ENCODE data around the gene DMXL2. TPM values are rescaled to one million over a fixed set of nuclear protein-coding genes. Genes with fewer than 3 reads are reported as not detected.

DMXL2 gene
- total RNA-seq, 3 donors from 2014 or later (not counting 1 experiment from before 2014, with no cell fraction given) = 6.4 to 12.4 (median 11.3) TPM

DNA sequence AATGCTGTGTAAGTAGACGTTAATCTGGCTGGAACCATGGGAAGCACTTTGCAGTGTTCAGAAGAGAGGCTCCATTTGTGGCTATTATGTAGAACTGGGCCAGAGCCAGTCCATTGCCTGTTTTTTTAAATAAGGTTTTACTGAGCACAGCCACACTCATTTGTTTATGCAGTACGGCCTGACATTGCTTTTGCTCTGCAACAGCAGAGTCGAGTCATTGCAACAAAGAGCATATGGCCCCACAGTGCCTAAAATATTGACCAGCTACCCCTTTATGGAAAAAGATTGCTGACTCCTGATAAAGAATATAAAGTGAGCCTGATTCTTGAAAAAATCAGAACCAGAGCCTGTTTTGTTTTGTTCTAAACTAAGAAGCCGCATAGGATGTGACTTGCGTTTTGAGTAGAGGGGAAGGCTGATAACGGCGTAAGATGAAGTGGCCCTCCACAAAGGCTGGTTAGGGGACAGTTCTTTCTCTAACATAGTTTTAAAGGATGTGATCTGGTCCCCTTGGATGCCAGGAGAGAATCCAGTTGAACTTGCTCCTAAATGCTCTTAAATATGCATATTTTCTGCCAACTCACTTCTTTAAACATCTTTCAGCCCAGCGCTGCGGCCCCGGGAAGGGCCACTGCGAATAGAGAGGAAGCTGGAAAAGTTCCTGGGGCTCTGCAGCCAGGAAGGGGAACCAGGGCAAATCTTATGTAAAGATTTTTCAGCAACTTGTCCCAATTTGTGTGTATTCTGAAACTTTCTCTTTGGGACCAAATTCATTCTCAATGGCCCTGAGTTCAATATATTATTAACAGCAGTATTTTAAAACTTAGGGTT, 216.7 kb downstream of the DMXL2 start:
- ATAC-seq = no peak
- H3K36me3 Mint-ChIP-seq = no peaks in the 10 kb centered on the region

DNA sequence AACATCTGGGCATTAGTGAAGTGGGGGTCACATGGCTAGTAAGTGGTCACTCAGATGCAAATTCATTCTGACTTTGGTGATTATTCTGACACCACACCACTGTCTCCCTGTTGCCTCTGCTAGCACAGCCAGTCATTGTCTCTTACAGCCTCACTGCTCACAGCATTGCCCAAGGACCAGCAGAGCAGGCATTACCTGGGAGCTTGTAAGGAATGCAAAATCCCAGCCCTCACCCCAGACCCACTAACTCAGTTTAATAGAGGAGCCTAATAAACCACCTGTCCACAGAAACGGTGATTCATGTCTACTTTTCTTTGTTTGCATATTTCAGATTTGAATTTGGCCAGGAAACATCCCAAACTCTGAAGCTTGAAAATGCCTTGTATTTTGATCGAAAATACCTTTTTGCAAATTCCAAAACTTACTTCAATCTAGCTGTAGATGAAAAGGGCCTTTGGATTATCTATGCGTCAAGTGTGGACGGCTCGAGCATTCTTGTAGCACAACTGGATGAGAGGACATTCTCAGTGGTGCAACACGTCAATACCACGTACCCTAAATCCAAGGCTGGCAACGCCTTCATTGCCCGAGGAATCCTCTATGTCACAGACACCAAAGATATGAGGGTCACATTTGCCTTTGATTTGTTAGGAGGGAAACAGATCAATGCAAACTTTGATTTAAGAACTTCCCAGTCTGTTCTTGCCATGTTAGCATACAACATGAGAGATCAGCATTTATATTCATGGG, 218.4 kb downstream of the DMXL2 start:
- no peaks in the 10 kb centered on the region for H3K9me3 ChIP-seq (ENCODE audit: control insufficient read depth, insufficient read depth, low read length)
- ATAC-seq (no peak), DNase-seq (no peak)
- intact Hi-C loops (cut with micrococcal nuclease) = no loop called here
- no peaks in the 10 kb centered on the region for H3K27me3 ChIP-seq (ENCODE audit: control insufficient read depth, insufficient read depth, low read length)
- Mint-ChIP-seq H3K36me3 (no peaks in the 10 kb centered on the region), H3K27me3 (ENCODE audit: low read depth in 2 of 2) (peaks cover 13 to 16% of the 10 kb centered on the region in 2 donors), H3K9me3 (no peaks in the 10 kb centered on the region), H3K4me1 (peaks cover 0 to 5% of the 10 kb centered on the region in 2 donors), H3K27ac (no peak overlapping the region), H3K4me3 (no peak overlapping the region)
- no peak overlapping the region for H3K27ac ChIP-seq (ENCODE audit: low read length)
- TF ChIP-seq, protein P1, sequence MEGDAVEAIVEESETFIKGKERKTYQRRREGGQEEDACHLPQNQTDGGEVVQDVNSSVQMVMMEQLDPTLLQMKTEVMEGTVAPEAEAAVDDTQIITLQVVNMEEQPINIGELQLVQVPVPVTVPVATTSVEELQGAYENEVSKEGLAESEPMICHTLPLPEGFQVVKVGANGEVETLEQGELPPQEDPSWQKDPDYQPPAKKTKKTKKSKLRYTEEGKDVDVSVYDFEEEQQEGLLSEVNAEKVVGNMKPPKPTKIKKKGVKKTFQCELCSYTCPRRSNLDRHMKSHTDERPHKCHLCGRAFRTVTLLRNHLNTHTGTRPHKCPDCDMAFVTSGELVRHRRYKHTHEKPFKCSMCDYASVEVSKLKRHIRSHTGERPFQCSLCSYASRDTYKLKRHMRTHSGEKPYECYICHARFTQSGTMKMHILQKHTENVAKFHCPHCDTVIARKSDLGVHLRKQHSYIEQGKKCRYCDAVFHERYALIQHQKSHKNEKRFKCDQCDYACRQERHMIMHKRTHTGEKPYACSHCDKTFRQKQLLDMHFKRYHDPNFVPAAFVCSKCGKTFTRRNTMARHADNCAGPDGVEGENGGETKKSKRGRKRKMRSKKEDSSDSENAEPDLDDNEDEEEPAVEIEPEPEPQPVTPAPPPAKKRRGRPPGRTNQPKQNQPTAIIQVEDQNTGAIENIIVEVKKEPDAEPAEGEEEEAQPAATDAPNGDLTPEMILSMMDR (IDR thresholded peaks at IDR 0.05) = no peak
- H3K36me3 ChIP-seq (ENCODE audit: control insufficient read depth, insufficient read depth, low read length) = no peaks in the 10 kb centered on the region
- no peaks in the 10 kb centered on the region for H3K4me1 ChIP-seq (ENCODE audit: control insufficient read depth, insufficient read depth, low read length)
- H3K4me3 ChIP-seq (ENCODE audit: low read length) = no peak overlapping the region
- 91% methylated on average over 9 of the region's 9 CpGs for WGBS (ENCODE audit: insufficient coverage)

More for the DNA sequence above, 216.7 kb downstream of the DMXL2 start:
- DNase-seq = no peak
- Mint-ChIP-seq H3K9me3 (no peaks in the 10 kb centered on the region), H3K4me3 (no peak overlapping the region), H3K27ac (no peak overlapping the region), H3K27me3 (ENCODE audit: low read depth in 2 of 2) (peaks cover 15 to 16% of the 10 kb centered on the region in 2 donors), H3K4me1 (peaks cover 0 to 5% of the 10 kb centered on the region in 2 donors)
- Histone ChIP-seq H3K27me3 (ENCODE audit: control insufficient read depth, insufficient read depth, low read length) (no peaks in the 10 kb centered on the region), H3K9me3 (ENCODE audit: control insufficient read depth, insufficient read depth, low read length) (no peaks in the 10 kb centered on the region), H3K4me1 (ENCODE audit: control insufficient read depth, insufficient read depth, low read length) (no peaks in the 10 kb centered on the region), H3K27ac (ENCODE audit: low read length) (no peak overlapping the region), H3K36me3 (ENCODE audit: control insufficient read depth, insufficient read depth, low read length) (no peaks in the 10 kb centered on the region), H3K4me3 (ENCODE audit: low read length) (no peak overlapping the region)
- intact Hi-C loops (cut with micrococcal nuclease) = no loop called here
- TF ChIP-seq, protein P1 (IDR thresholded peaks at IDR 0.05) = no peak
- 43% methylated on average over 11 of the region's 11 CpGs for WGBS (ENCODE audit: insufficient coverage)

DNA sequence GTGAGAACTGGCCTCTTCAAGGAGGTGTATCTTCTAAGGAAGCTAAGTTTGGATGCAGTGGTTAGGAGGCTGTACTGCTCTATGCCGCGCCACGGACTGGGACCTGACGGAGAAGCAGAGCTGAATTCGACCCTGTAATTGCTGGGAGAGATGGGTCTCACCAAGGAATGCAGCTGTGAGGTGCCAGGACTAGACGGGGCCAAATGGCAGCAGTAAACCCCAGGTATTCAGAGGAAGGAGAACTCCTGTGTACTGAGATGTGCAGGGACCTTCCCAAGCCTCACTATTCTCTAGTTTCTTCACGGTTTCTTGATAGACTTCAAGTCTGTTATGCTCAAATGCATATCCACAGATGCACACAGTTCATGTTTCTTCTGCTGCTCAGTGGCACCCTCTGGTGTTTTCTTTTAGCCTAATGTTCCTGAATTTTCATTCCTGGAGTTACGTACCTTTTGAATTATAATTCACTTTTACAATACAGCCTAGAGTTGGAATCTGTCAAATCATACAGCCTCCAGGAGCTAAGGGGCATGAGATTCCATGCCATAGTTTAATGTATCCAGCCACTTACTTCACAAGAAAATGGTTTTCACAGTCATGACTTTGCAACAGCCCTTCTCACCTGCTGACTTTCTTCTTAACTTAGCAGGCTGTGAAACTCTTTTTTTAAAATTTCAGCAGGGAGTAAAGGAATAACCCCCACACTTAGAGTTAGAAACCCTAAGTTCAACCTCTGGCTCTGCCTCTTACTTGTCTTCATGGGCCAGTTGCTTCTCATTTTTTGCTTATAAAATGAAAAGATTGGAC, 219.3 kb downstream of the DMXL2 start:
- no peak for DNase-seq
- no peak overlapping the region for H3K4me3 Mint-ChIP-seq

More for the DNA sequence above, 219.3 kb downstream of the DMXL2 start:
- H3K36me3 ChIP-seq (ENCODE audit: control insufficient read depth, insufficient read depth, low read length) = no peaks in the 10 kb centered on the region
- Mint-ChIP-seq H3K36me3 (no peaks in the 10 kb centered on the region), H3K27ac (no peak overlapping the region), H3K27me3 (ENCODE audit: low read depth in 2 of 2) (peaks cover 13 to 16% of the 10 kb centered on the region in 2 donors), H3K9me3 (no peaks in the 10 kb centered on the region), H3K4me1 (peaks cover 0 to 5% of the 10 kb centered on the region in 2 donors)
- WGBS (ENCODE audit: insufficient coverage) = 77% methylated on average over 8 of the region's 8 CpGs
- ATAC-seq = no peak
- H3K9me3 ChIP-seq (ENCODE audit: control insufficient read depth, insufficient read depth, low read length) = no peaks in the 10 kb centered on the region
- H3K4me1 ChIP-seq (ENCODE audit: control insufficient read depth, insufficient read depth, low read length) = no peaks in the 10 kb centered on the region
- H3K27me3 ChIP-seq (ENCODE audit: control insufficient read depth, insufficient read depth, low read length) = no peaks in the 10 kb centered on the region
- intact Hi-C loops (cut with micrococcal nuclease) = no loop called here
- no peak overlapping the region for H3K27ac ChIP-seq (ENCODE audit: low read length)
- TF ChIP-seq, protein P1 (IDR thresholded peaks at IDR 0.05) = no peak
- no peak overlapping the region for H3K4me3 ChIP-seq (ENCODE audit: low read length)

All from natural killer cell (primary cell).